GM18907 (cell line): ENCODE data around the gene HFM1.

Experiments
- ATAC-seq: cut with Tn5 transposase; IDR thresholded peaks from one replicate; pipeline ENCODE4 v1.9.1; 2021; ENCODE audit warnings: mild to moderate bottlenecking, moderate library complexity; ENCODE audit not compliant: unreplicated experiment

HFM1 gene

GRCh38 chr1:91278754-91279153 is 125.9 kb downstream of the HFM1 start:
- ATAC-seq: no peak

DNA sequence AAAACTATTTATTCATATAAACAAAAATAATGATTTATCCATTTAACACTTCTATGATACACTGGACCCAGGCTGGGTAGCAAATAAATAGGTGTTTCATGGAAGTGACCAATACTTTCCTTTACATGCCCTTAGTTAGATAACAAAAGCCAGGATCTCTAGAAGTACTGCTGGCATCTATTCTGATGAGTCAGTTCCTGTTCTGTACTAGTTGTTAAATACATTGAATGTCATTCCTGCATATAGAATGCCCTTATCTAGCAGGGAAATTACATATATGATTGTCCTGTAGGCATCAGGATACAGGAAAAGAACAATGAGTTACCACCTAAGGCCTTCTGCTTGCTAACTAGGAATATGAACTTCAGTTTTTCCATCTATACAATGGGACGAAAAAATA is 130.8 kb downstream of the HFM1 start:
- ATAC-seq: no peak

GRCh38 chr1:91261655-91262054 is 143.0 kb downstream of the HFM1 start:
- no peak for ATAC-seq

DNA sequence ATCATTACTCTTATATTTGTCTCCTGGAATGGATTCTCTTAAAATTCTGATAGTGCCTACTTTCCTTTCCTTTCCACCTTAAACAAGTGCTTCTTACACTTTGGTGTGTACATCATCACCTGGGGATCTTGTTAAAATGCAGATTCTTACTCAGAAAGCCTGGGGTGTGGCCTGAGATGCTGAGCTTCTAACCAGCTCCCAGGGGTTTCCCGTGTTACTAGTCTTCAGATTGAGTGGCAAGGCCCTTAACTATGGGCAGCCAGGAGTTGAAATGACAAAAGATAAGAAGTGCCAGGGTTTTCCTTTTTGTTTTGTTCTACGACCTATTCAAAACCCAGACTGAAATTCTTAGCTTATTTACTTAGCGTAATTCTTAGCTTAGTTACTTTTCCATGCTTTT is 159.2 kb downstream of the HFM1 start:
- no peak for ATAC-seq

- ATAC-seq: no peak
Measured at GRCh38 chr1:91244737-91245136, 159.9 kb downstream of the HFM1 start.

- no peak for ATAC-seq
Measured at GRCh38 chr1:91243171-91243570, 161.5 kb downstream of the HFM1 start.

DNA sequence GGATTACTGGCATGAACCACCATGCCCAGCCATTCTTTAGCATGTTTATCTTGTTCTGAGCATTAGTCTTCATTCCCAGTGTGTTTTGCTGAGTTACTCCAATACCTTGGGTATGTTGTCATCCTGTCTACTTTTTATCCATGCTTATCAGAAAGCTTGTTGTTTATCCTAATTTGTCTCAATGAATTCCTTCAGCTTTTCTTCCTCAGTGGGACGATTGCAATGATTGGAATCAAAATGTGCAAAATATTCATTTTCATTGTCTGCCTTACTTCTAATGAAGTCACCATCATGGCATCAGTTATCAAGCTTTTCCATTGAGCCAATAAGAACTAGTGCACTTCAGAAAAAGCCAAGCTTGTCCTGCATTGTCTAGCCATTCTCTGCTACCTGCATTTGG is 170.5 kb downstream of the HFM1 start:
- ATAC-seq: no peak

GRCh38 chr1:91226741-91227140 is 177.9 kb downstream of the HFM1 start:
- no peak for ATAC-seq

DNA sequence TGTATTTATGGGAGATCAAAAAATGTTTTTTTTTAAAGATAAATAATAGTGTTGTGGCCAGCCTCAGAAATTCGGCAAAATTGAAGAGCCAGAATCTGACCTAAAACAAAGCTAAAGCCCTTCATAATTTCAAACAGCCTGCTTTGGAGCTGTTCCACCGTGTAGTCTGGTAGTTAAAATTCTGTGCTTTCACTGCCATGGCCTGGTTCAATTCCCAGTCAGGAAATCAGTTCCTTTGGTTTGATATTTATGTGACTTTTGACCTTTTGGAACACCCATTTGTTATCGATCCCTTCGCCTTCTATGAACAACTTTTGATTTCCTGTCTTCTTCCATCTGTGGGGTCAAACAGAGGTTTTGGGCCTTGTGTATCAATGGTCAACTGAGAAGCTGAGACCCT is 179.8 kb downstream of the HFM1 start:
- no peak for ATAC-seq

GRCh38 chr1:91221017-91221416 is 183.6 kb downstream of the HFM1 start:
- ATAC-seq: no peak

DNA sequence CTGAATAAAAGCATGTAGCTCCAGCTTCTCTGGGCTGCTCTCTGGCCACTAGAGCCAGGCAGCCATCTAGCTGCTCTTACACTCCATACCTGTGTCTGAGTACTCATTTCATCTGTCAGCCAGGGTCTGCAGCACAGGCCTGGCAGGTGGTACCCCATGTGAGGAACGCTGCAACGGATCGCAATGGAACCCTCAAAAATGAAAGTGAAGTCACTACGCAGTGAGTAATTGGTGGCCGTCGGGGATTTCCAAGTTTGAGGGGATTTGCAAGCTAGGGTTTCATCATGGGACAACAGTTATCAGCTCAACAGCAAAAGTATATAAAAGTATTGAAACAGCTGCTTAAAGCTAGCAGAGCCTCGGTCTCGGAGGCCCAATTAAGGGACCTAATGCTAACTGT is 186.7 kb downstream of the HFM1 start:
- ATAC-seq: no peak
